Right forelimb (tissue), 1 donor: ENCODE results near the gene NTRK1.

ENCODE experiments used
- DNase-seq: peaks from one replicate; pipeline ENCODE4 v3.0.0-alpha.2; 2018

The NTRK1 gene

DNA sequence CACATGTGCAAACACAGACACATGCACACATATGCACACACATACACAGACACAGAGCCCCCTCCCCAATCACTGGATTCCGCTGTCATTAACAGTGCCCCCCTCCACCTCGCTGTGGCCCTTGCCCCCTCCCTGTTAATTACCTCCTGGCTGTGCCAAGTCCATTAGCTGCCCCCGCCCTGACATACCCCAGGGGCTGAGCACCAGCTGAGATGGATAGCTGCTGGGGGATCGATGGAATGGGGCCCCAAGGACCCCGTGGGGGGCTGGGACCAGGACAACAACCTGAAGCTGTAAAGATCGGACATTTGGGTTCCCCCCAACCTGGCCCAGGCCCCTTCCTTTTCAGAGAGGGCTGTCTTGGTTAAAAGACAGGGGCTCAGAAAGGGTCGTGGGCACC is 23.3 kb downstream of the NTRK1 start:
- DNase-seq, result no peak

DNA sequence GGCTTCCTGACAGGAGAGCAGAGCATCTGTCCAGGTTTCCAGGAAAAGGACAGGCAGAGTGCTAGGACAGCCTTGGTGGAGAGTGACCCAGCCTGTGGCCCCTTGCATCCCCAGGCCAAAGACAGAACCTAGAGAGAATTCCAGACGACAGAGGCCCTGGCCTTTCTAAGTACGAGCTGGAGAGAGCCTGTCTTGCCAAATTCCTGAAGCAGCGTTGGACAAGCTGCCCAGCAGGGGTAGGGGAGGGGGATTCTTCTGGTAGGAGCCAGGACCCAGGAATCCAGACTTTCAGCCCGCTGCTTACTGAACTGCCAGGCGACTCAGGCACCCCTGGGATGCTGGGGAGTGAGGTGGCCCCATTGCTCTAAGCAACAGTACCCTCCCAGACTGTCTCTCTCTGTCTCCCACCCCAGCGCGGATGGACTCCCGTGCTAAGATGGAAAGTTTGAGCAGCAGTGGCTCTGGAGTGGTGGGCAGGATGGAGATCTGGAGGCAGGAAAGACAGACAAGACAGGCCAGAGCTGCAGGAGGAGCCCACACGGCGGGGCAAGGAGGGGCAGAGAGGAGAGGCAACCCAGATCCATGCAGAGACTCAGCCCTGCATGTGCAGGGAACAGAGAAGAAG is 24.0 kb downstream of the NTRK1 start:
- no peak for DNase-seq

DNA sequence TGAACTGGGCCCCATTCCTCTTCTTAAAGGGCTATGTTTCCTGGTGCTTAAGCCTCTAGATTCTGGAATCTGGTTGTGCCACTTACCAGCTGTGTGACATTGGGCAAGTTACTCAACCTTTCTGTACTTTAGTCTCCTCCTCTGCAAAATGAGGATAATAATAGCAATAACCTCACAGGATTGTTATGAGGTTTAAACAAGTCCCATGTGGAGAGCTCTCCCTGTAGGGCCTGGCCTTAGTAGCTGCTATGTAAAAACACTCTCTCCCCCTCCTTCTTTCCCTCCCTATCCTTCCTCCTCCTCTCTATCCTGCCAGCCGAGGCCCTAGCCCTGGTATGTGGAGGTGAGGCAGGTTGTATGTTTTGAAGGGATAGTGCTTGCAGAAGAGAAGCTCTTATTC is 24.6 kb downstream of the NTRK1 start:
- DNase-seq, result no peak

DNA sequence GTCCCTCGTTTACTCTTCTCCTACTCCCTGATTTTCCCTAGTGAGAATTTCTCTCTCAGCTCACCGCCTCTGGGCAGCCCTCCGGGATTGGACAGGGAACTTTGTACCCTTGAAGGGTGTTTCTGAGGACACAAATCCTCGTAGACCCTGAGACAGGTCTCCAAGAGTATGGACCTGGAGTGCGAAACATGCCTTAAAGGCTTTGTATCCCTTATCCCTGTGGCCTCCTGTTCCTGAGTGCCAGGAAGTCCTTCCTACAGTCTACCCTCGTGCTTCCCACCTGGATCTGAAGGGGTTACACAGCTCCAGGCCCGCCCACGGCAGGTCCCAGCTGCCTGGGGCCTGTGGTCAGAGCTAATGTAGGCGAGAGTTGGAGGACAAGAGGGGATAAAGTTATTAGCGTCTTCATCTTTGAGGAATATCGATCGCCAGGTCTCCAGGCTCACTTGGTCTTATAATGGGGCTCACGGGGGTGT is 25.3 kb downstream of the NTRK1 start:
- DNase-seq, result no peak

DNA sequence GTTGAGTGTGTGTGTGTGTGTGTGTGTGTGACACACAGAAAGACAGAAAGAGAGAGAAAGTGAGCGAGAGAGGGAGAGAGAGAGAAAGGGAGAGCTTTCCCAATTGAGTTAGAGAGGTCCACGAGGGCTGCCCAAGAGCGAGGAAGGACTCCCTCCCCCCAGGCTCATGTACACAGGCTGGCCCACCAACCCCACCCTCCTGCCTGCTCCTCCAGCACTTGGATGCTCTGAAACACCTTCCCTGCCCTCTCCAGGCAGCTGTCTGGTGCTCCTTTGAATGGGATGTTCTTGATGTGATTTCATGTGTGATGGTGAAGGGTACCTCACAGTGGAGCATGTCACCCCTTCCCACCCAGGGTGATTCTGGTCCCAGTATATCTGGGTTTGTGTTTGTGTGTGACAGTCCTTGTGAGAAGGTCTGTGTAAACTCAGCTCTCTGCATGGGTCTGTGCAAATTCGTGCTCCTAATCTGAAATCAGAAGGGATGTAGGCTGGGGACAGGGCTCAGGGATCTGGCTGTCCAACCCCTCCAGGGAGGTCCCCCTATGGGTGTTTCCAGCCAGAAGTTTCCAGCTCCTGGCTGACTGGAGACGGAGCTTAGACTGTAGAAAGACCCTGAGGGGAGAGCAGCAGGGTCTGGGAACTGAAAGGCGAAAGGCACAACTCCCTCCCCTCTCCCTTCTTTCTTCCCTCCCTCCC is 26.1 kb downstream of the NTRK1 start:
- DNase-seq, result no peak

DNA sequence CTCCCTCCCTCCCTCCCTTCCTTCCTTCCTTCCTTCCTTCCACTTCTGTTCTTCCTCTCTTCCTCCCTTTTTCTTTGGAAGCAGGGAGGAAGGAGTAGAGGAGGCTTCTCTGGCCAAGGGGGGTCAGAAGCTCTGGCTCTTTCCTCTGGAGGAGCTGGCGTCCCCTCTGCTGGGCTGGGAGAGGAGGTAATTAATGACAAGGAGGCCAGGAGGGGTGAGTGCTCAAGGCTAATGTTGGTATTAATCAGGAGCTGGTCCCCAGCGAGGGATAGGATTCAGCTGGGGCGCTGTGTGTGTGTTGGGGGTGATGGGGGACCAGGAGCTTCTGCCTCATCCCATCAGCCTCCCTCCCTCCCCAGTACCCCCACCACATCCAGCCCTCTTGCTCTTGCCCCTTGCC is 26.7 kb downstream of the NTRK1 start:
- DNase-seq, result no peak

DNA sequence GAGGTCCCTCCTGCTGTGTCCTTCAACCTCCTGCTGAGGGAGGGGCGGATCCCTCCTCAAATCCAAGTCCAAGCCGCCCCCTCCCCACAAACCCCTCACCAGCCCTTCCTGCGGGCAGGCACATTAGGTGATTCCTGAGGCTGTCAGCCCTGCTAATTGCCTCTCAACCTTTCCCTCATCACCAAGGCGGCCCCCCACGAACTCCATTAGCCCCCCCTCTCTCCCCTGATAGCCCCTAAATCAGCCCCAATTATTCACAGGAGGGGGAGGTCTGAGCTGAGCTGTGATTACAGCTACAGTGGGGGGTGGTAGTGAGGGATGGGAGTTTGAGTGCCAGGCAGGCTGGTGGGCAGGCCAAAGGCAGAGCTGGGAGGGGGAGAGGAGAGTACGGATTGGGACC is 27.1 kb downstream of the NTRK1 start:
- DNase-seq, result no peak

DNA sequence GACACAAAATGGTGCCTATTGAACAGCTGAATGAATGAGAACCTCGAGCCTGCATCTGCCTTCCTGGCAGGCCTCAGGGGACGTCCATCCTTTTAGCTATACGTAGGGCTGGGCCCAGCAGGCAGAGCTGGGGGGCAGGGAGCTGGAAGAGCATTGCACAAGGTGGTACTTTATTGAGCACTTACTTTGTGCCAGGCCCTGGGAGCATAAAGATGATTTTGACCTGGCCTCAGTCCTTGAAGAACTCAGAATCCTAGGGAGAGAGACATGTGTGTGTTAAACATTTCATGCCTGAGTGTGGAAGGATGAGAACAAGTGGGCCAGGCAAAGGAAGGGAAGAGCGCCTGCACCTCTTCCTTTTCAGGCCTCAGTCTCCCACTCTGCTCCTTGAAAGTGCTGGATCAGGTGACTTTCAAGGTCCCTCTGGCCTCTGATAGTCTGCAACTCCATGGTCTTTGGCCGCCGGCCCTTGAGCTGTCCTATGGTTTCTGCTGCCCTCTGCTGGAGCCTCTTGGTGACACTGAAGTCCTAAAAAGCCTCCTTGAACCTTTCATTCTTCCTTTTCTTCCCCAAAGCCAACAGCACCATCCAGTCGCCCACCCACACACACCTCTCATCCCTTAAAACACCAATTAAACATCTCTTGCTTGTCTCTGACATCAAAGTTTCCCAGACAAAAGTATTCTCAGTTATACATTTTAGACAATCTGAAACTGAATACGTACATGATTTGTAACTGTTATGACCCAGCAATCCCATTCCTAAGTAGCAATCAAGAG is 29.3 kb downstream of the NTRK1 start:
- DNase-seq, result peak; percentile 87

DNA sequence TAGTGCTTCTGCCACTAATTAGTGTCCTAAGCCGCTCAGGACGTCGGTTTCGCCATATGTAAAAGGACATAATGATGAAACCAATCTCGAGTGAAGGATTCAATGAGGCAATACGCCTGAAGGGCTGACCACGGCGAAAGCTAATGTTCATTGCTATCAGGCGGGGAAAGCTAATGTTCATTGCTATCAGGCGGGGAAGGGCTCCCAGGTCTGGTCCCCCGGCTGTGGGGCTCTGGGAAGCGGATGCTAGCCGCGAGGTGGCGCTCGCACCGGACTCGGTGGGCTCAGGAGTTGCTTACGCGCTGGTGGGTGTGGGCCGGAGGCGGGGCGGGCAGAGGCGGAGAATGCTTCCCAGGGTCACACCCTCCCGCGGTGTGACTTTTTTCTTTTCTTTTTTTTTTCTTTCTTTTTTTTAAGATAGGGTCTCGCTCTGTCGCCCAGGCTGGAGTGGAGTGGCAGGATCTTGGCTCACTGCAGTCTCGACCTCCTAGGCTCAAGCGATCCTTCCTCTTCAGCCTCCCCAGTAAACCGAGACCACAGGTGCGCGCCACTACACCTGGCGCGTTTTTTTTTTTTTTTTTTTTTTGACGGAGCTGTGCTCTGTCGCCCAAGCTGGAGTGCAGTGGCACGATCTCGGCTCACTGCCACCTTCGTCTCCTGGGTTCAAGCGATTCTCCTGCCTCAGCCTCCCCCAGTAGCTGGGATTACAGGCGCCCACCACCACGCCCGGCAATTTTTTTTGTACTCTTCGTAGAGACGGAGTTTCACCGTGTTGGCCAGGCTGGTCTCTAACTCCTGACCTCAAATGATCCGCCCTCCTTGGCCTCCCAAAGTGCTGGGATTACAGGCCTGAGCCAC is 31.8 kb downstream of the NTRK1 start:
- peak; percentile 93 for DNase-seq

DNA sequence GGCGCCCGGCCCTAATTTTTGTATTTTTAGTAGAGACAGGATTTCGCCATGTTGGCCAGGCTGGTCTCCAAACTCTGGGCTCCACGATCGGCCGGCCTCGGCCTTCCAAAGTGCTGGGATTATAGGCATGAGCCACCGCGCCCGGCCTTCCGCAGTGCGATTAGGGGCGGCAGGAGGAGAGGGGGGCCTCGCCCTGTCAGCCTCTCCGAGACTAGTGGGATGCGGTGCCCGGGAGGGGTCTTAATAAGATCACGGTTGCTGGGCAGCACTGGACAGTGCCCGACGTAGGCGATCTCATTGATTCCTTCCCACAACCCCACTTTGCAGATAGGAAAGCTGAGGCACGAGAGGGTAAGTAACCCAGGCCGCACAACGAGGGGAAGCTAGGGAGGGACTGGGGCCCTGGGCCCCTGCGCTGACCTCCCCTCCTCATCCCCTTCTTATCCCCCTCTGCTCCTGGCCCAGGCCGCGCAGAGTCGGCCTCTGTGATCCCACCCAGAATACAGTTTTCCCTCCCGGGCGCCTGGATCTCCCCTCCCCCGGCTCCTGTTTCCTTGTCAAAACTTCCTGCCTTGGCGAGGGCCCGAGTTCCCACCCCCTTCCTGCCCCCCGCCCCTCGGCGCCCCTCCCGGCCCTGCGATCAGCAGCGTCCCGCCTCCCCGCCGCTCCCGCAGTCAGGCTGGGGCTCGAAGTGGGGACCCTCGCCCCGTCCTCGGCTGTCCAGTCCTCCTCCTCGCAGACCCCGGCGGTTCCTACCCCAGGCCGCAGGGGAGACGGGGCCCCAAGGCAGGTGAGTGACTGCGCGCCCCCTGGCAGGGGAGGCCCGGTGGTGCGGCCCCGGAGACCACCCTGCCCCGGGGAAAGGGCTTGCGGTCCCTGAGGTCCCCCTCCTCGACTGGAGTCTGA is 32.6 kb downstream of the NTRK1 start, which contains the start of gene PEAR1:
Gene PEAR1 (plus strand): TSS at position 671 of the 906 bp plus-strand sequence. CDS start 10,209 bp downstream, outside the sequence.
- peak; percentile 85 for DNase-seq

DNA sequence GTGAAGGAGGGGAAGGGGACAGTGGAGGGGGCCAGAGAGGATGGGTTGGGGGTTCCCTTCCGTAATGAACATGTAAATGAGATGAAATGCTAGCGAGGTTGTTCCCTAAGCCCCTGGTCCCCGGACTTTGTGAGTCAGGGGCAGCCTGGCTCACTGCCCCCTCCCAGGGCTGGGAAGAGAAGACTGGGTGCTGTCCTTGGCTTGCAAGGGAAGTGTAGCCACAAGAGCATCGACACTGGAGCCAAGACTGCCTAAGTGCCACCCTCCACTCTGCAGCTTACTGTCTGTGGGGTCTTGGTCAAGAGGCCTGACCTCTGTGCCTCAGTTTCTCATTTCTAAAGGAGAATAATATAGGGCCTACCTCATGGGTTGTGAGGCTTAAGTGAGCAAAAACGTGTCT is 33.3 kb downstream of the NTRK1 start:
- DNase-seq, result no peak

DNA sequence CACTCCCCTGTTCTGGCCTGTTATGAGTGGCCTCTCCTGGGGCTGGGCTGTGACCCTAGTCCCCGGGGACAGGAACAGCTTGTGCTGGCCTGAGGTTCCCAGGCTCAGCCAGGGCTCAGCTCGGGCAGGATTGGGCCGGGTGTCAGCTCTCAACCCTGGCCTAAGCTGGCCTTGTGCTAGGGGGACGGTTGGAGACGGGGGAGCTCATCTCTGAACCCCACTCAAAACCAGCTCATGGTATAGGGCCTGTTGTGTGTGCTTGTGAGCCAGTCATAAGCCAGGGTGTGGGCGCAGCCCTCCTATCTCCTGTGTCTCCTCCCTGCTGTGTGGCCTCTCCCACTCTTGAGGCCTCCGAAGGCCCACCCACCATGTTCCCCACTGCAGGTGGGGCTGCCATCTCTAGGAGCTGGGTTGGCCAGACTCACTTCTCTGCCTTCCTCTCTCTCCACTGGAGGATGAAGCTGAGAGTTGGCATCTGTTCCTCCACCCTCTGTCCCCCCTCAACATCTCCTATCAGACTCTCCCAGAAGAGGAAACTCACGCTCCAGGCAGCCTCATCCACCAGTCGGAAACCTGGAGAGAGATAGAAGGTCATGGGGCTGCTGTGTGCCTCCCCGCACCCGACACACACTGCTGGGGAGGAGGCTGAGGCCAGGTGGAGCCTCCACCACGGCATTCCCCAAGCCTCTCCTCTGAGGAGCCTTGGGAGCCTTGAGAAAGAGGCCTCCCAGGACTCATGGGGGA is 34.2 kb downstream of the NTRK1 start:
- DNase-seq, result no peak

DNA sequence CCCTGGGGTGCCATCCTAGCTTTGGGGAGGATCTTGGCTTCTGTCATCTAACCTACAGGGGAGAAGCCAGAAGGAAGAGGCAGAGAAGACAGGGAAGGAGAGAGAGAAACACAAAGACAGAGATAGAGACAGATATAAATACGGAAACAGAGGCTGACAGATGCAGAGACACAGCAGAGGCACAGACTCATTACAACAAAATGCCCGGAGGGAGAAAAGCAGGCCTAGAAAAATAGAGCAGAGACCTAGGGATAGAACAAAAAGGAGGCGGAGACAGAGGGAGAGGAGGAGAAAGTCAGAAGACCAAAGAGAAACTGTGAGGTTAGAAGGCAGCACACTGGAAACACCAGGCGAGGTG is 34.8 kb downstream of the NTRK1 start:
- DNase-seq, result no peak

DNA sequence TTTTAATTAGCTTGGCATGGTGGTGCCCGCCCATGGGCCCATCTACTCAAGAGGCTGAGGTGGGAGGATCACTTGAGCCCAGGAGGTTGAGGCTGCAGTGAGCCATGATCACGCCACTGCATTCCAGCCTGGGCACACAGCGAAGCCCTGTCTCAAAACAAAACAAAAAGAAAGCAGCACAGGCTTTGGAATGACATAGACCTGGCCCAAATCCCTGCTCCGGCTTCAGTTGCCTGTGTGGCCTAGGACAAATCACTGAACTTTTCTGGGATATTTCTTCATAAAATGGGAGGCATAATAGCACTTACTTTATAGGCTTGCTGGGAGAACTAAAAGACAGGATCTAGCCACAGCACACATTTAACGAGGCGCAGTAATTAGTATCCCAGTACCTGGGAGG is 35.3 kb downstream of the NTRK1 start:
- DNase-seq, result no peak

DNA sequence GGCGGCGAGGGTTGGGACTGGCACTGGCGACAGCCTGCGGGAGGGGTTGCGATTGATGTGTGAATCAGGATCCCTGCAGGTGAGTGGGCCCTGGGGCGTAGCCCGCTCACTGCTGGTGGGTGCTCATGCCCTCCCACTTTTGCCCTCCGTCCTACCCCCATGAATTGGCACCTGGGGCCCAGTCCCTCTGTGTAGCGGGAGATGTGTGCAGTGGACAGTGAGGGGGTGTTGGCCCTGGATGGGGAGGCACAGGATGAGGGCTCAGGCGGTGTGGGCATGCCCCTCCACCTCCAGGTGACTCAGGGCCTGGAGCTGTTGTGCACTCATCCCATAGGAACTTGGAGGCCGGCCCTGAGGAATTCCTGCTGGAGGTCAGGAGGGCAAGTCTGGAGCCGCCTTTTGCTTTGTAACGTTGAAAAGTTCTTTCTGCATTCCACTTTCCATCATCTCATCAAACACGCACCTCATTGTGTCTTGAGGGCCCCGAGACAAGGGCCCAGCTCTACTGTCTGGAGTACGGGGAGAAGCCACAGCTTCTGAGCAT is 35.9 kb downstream of the NTRK1 start:
- DNase-seq, result no peak

DNA sequence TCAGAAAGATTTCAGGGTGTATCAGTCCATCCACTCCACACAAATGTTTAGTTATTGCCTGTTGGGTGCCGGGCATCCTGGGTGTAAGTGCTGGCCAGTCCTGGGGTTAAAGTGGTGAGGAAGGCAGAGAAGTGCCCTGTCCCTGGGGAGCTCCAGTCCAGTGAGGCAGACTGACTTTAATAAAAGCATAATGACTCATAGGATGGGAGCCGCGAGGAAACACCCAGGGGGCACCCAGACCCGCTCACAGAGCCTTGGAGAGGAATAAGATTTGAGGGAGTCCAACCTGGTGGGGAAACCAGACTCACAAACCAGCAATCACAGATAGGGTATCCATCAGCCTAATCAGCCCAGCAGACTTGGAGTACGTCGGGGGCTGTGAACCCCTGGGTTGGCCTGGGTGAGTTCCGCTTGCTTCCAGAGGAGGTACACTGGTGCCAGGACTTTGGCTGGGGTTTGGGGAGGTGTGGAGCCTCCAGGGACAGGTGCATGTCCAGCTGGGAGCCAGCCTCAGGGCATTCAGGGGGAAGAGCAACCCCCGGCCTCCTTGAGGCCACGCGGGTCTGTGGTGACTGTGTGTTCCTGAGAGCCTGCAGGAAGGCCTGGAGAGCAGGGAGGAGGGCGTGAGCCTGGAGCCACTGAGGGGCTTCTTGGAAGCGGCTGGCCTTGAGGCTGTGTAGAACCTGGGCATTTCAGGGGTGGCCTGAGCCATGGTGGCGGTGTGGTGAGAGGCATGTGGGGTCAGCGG is 36.6 kb downstream of the NTRK1 start:
- DNase-seq, result no peak

DNA sequence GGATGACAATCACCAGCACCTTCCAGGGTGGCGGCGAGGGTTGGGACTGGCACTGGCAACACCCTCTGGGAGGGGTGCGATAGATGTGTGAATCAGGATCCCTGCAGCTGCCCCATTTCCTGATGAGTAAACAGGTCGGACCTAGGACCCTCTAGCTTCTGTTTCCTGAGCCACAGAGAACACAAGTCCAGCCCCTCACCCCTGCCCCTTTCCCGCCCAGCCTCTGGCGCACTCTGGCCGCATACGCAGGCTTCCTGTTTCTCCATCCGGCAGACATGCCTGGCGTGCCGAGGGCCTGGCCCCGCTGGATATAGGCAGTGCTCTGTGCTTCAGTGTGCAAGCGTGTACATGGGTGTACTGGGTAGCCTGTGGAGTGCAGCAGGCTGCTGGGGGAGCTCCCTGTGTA is 37.5 kb downstream of the NTRK1 start:
- DNase-seq, result peak; percentile 74

DNA sequence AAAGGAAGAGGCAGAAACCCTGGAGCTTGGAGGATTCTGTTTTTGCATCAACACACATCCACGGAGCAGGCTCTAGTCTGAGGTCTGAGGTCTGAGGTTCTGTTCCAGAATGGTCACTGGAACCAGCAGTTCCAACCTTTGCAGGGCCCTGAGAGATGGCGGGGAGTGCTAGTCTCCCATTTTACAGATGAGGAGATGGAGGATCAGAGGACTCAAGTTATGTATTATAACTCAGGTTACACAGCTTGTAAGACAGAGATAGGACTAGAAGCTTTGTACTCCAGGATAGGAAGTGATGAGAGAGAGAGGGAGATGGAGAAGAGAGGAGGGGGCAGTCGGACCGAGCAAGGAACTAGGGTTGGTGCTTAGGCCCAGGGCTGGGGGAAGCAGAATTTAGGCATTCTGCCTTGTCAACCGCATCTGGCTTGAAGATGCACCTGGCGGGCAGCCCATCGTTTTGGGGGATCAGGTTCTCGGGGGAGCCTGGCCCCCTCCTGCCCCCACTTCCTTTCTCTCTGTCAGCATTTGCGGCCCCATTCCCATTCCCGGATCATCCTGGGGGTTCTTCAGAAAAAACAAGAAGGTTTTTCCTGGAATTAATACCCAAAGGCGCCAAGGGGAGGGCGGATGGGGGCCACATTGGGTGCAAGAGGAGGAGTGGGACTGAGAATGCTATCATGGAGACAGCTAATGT is 38.5 kb downstream of the NTRK1 start:
- DNase-seq, result no peak

DNA sequence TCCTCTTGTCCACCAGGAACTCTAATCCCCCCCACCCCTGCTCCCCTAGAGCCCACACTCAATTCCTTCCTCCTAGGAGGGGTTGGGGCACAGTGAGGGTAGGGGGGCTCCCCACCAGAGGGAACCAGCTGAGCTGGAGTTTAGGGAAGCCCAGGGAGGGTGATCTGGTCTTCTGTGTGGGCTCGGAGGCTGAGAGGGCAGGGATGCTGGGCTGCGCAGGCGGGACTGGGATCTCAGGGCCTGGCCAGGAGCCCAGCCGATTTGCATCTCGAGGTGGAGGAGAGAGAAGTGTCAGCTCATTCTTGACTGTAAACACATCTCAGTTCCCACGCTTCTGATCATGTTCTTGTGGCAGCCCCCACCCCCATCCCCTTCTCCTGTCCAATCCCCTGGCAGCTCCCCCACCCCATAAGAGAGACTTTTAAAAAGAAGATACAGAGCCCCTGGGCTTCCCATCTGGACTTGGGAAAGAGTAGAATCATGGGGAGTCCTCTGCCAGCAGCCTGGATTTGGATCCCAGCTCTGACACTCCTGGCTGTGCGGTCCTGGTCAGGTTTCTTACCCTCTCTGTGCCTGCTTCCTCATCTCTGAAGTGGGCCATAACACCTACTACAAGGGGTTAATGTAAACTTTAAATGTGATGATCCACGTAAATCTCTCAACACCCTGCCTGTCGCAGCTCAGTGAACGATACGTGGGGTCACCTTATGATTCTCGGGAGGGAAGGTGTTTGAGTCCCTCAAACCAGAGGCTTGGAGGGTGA is 39.5 kb downstream of the NTRK1 start:
- no peak for DNase-seq
